GM19468 (cell line): ENCODE measurements around the gene LRRC8C.

Experiments used
- ATAC-seq: cut with Tn5 transposase; IDR thresholded peaks from one replicate; pipeline ENCODE4 v1.9.1; 2021; ENCODE audit warnings: mild to moderate bottlenecking, moderate library complexity, moderate number of reproducible peaks; ENCODE audit not compliant: unreplicated experiment; ENCODE audit errors: extremely low read depth

Gene LRRC8C

DNA sequence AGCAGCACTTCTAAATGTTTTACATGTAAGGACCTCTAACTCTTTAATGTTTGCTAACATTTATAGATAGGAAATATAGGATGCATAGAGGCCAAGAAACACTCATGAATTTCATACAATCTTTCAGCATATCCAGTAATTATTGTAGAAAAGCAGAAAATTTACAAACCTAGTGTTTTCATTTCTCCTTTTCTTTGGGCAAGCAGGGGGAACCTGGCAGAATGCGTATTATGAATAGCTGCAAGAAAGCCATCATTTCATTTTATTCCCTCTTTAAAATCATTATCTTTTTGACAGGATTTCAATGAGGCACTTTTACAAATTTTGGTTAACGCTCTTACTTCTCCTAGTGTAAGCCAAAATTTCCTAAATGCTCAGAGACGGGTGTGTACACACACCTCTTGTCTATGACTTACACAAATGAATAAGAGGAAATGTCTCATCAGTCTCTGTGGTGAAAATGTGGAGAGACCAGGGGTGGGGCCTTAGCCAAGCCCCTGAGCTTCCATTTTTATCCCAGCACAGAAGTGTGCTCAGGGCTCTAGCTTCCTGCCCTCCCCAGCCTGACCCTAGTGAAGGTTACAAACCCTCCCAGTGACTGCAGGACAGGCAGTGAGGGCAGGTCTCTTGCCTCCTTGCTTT is 91.6 kb downstream of the LRRC8C start:
- peak; percentile 80 for ATAC-seq

DNA sequence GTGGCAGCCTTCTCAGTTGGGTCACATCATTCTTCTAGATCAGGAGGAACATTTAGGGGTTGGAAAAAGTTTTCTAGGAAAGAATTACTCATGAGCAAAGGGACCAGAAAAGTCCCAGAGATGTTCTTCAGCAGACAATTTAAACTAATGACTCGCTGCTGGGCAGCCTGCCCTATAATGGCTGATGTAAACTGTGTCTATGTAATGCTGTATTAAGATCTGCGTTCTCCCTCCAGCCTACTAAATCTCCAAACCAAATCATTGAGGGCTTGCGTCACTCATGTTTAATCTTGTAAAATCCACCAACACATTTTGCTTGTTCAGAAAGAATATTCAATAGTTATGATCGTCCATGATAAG is 92.1 kb downstream of the LRRC8C start:
- no peak for ATAC-seq

DNA sequence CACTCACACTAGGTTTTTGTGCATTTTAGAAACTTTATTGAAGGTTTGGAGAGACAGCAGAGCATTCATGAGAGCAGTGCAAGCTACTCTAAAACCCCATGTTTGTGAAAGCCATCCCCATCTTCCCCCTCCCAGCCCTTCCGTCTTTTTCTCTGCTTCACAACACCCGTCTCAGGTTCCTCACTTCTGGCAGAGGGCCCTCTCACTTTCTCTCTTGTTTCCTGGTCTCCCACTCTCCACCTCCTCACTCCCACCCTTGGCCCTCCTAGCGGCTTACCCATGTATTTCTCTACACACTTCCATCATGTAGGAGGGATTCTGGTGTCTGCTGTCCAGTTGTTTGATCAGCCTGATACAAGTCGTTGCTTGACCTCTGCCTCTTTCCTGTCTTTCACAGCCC is 92.7 kb downstream of the LRRC8C start:
- no peak for ATAC-seq

DNA sequence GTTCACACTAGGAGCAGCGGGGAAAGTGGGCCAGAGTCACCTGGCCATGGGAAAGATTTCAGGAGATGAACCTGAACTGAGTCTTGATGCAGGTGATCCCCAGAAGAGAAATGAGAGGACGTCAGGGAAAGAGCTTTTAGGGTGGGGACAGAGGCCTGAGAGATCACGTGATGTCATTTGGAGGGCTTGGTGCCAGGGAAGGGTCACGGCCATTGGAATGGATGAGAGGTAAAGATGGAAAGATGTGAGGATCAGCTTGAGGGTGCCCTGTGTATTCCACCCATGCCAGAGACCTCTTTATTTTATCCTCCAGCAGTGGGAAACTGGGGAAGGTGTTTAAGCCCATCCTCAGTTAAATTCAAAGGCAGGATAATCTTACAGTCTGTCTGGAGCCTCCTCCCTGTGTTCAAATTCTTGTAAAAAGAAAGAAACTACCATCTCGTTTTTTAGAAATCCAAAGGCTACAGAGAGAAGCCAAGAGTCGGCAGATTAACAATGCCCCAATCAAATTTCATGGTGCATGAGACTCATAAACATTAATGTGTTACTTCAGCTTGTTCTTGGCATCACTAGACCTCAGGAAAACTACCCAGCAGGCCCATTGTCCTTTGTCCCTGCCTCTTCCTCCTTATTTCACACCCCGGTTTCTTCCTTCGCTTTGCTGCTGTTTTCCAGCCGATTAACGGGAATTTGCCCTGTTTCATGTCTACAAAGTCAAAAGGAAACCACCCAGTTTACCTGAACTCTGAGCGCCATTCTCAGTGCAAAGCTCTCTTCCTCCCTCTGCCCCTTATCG is 94.8 kb downstream of the LRRC8C start:
- no peak for ATAC-seq

DNA sequence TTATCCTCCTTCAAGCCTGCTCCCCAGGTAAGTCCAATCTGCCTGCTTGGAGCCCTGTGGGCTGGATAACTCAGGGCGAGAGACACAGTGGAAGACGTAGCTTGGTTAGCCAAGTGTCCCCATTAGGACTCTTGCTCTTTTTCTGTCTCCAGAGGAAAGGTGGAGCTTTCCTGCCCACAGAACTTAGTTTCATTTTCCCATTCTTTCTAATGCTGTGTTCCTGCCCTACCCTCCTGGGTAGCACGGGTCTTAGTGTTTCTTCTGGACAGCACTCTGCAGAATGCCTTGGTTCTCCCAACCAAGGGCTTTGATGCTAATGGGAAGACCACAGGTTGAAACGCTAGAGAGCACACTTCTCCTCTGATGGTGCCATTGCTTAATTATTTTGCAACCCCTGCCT is 95.5 kb downstream of the LRRC8C start:
- no peak for ATAC-seq

DNA sequence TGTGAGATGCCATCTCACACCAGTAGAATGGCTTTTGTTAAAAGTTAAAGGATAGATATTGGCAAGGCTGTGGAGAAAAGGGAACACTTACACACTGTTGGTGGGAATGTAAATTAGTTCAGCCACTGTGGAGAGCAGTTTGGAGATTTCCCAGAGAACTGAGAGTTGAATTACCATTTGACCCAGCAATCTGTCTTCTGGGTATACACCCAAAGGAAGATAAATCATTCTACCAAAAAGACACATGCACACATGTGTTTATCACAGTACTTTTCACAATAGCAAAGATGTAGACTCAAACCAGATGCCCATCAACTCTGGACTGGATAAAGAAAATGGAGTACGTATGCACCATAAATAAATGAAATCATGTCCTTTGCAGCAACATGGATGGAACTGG is 99.3 kb downstream of the LRRC8C start:
- no peak for ATAC-seq

DNA sequence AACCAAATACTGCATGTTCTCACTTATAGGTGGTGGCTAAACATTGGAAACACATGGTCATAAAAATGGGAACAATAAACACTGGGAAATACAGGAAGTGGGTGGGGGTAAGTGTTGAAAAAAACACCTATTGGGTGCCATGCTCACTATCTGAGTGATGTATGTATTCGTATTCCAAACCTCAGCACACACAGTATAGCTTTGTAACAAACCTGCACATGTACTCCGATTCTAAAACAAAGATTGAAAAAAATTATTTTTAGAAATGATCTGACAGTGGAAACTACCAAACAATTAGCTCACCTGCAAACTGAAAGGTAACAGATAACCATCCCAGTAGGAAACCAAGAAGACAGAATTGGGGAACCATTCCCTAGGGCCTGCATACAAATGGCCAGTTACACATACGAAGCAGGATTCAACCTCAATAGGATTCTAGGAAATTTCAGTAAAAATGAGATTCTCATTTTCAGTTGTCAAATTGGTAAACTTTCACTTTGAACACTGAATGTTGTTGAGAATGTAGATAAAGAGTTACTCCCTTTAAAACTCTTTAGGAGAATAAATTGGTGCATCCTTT is 99.8 kb downstream of the LRRC8C start:
- no peak for ATAC-seq

DNA sequence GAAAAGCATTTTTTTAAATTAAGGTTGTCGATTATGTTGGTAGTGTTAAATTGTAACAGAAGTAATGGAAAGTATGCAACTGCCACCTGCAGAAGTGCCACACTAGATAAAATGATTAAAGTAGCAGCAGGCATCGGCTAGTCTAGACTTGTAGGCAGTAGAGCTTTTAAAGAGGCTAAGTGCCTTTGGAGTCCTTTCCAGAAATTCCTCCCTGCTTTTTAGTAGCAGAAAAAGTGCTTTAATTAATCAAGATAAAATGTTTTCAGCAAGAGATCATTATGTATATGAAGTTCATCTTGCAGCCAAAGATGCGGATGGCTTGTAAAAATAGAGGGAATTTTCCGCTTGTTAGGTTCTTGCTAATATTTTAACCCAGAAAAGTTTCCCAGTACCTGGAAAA is 100.8 kb downstream of the LRRC8C start:
- ATAC-seq, result no peak

DNA sequence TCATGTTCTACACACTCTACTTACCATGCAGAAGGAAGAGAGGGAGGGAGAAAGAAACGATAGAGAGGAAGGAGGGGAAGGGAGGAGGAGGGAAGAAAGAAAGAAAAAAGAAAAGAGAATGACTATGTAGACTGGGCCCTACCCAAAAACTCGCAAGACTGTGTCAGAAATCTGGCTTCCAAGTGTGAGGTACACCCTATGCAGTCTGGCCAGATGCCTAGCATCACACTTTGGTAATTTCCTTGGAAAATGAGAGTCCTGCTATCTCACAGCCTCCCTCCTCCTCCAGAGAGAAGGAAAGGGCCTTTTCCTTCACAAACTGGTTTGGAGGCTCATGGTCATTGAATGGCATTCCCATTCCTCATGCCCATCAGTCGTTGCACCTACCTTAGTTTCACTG is 101.5 kb downstream of the LRRC8C start:
- ATAC-seq, result no peak

DNA sequence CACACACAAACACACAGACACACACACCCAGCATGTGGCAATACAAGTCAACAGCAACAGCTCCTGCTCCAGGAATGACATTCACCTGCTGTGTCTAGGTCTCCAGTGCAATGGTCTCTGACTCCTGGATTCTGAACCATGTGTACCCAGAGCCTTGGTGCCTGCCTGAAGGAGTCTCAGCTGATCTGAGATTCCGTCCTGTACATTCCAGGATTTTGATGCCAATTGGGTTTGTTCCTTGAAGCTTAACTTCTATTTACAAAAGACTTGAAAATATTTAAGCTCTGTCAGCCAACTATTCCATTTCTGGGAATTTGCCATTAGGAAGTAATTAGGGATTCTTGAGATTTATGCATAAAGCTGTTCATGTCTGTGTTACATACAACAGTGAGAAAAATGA is 102.6 kb downstream of the LRRC8C start:
- ATAC-seq, result no peak

DNA sequence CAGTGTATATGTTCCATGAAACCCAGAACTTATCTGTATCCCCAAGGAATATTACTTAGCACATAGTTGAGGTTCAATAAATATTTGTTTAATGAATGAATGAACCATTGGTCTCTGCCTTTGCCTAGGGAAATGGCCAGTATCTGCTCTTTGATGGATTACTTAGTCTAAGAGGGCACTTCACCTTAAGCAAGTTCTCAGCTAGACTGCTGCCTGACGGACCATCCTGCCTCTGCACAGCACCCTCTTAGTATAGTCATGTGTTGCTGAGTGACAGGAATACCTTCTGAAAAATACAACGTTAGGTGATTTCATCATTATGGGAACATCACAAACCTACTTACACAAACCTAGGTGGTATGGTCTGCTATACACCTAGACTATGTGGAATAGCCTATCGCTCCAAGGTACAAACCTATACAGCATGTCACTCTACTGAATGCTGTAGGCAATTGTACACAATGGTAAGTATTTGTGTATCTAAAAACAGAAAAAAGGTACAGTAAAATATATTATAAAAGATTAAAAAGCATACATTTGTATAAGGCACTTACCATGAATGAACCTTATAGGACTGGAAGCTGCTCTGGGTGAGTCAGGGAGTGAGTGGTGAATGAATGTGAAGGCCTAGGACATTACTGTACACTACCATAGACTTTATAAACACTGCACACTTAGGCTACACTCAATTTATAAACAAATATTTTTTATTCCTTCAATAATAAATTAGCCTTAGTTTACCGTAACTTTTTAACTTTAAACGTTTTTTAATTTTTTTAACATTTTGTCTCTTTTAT is 104.2 kb downstream of the LRRC8C start:
- ATAC-seq, result no peak

DNA sequence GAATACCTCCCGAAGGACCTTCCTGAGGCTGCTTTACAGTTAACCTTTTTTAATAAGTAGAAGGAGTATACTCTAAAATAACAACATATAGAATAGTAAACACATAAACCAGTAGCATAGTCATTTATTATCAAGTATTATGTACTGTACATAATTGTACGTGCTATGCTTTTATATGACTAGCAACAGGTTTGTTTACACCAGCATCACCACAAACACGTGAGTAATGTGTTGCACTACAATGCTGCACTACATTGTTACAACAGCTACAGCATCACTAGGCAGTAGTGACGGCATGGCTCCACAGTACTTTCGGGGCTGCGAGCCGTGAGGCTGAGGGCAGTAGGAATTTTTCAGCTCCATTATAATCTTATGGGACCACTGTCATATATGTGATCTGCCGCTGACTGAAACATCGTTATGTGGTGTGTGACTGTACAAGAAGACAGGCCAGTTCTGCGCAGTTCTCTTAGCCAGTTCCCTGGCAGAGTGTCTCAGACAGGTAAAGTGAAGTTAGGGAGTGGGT is 105.1 kb downstream of the LRRC8C start:
- ATAC-seq, result no peak

DNA sequence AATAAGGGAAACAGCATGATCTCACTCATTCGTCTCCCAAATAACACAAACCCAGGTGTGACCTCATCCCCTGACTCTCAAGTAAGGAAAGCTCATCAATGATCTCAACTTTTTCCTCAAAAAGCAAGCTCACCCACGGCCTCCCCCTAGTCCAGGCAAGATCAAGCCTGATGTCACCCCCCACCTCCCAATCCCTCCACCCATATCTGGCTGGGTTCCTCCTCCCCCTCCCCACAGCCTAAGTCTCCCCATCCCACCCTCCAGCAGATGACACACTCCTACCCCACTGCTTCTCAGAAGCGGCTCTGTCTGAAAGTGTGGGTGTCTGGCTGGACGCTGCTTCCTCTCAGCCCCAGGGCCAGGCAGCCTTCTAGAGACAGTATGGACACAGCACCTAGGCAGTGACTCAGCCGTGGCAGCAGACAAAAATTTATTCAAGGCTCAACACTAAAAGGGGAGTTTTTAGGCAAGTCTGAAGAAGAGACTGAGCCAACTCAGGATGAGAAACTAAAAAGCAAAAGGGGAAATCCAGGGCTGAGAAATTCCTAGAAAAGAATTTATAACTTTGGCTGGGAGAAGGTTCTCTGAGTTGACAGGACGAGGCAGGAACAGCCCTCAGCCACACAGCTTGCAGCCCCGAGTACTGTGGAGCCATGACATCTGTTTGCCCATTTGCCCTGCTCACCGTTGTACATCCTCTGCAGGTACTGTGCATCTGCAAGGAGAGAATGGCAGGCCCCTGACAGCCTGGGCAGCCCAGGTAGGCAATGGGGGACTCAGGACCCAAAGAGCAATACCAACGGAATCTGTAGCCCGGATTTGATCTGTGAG is 106.3 kb downstream of the LRRC8C start:
- ATAC-seq, result no peak

DNA sequence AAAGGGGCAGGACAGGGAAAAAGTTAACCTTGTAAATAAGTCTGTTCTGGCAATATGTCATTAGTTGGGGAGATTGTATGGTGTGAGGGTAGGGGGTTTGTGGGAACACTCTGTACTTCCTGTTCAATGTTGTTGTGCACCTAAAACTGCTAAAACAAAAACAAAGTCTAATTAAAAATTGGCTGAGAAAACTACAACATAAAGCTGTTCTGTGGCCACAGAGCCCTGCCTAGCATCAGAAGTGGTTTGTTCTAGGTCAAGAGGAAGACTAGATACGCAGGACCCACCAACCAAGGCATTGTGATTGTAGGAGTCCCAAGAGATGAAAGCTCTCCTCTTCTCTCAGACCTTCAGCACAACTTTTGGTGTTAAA is 106.9 kb downstream of the LRRC8C start:
- no peak for ATAC-seq

DNA sequence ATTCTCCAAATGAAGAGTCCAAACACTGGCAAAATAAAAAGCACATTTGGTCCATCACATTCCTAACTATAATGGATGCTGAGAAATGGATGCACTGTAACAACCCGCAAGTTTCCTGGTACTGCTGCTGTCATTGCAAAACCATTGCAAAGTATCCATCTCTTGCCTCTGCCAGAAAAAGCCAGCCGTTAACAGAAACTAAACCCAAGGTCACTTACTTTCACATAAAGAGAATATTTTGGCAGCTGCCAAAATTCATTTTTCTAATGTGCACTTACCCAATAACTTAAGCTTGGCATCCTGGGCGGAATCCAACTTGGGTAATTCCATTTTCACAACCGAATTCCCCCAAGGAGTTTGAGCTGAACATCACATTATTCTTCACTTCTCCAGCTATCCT is 110.9 kb downstream of the LRRC8C start:
- ATAC-seq, result no peak

DNA sequence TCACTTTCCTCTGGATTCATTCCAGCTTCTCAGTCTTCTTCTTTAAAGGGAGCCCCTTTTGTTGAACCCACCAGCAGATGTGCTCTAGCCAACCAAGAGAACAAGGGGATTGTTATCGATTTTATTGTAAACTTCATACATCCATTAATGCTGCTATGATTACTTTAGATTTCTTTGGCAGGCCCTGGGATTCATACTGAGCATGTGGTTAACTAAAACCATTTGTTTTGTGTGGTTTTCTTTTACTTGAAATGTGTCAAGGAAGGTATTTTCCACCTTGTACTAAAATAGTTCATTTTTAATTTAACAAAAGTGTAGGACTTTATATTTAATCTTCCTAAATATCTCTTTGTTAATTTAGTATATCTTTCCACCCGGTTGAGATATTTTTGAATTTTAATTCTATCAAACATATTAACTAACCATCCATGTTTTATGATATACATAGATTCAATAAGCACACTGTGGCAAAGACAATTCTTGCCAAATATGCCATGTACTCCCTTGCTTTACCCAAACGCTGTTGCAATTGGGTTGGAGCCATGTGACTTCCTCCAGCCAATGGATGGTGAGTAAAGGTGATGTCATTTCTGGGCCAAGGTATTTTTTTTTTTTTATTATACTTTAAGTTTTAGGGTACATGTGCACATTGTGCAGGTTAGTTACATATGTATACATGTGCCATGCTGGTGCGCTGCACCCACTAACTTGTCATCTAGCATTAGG is 113.7 kb downstream of the LRRC8C start:
- ATAC-seq, result no peak

DNA sequence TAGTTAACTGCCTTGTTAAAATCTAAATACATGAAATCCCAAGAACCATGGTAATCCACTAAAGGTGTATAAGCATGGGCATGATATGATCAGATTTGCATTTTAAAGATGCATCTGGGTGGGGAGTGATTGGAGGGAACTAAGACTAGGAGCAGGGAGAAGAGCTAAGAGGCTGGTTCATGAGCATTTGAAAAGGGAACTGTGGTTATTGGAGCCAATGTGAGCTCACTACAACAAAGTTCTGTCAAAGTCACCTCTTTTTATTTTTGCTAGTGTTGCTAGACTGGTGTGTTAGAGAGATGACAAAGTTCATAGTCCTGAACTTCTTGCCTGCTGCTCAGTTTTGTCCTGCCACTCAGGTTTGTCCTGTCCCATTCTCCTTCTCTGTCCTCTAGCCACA is 120.8 kb downstream of the LRRC8C start:
- ATAC-seq, result no peak

DNA sequence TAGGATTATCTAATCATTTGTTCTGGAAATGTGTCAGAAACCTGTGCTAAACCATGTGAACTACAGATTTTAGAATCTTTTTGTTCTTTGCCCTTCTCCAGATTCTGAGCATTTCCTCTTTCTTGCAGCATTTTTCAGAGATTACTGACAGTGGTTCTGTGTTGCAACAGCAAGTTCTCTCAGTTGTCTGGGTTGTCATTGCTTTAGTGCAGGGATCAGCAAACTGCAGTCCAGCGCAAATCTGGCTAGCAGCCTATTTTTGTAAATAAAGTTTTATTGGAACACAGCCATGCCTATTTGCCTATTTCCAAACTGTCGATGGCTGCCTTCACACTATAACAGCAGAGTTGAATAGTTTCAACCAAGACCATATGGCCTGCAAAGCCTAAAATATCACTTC is 121.6 kb downstream of the LRRC8C start:
- no peak for ATAC-seq

DNA sequence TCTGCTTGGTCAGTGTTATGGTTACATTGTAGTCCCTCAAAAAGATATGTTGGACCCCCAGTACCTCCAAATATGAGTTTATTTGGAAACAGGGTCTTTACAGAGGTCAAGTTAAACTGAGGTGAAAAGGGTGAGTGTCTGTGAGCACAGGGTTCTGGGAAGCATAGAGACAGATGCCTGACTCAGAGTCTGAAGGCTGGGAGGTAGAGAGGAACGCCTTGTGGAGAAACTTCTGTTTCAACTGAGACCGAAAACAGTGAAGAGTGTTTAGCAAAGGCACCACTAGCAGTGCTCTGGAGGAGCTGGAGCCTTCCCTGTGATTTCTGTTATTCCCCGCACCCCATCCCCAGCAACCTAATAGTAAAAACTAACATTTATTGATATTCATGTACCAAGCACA is 122.7 kb downstream of the LRRC8C start:
- no peak for ATAC-seq
